ENCODE data around the gene CSTPP1.

The CSTPP1 gene

GRCh38 chr11:47014097-47014496 is 77.5 kb downstream of the CSTPP1 start:
- no peak overlapping the region for H3K4me2 ChIP-seq (ENCODE audit: low read length)
- no peaks in the 10 kb centered on the region for H3K9me3 ChIP-seq (ENCODE audit: low read length)
- no peaks in the 10 kb centered on the region for H3K9me2 ChIP-seq (ENCODE audit: low read depth, low read length)
- H4K20me1 ChIP-seq (ENCODE audit: insufficient read depth, low read length) = no peaks in the 10 kb centered on the region
- no peaks in the 10 kb centered on the region for H3K36me3 ChIP-seq (ENCODE audit: insufficient read depth, low read length)
- no peaks in the 10 kb centered on the region for H3F3A ChIP-seq (ENCODE audit: insufficient read depth, low read length)
- H3K4me3 ChIP-seq (ENCODE audit: low read depth, low read length, poor library complexity, severe bottlenecking) = no peak overlapping the region
- no peaks in the 10 kb centered on the region for H3K27me3 ChIP-seq (ENCODE audit: insufficient read depth, low read length)
- no peak overlapping the region for H2AFZ ChIP-seq (ENCODE audit: low read length)
- H3K4me1 ChIP-seq (ENCODE audit: insufficient read depth, low read length, severe bottlenecking) = peaks cover 10% of the 10 kb centered on the region
- peak overlapping the region; percentile 4 for H3K27ac ChIP-seq (ENCODE audit: low read depth, low read length, poor library complexity, severe bottlenecking)
- no peaks in the 10 kb centered on the region for H3K79me2 ChIP-seq (ENCODE audit: insufficient read depth, low read length)
- TF ChIP-seq CTCF (IDR thresholded peaks at IDR 0.05; ENCODE audit: low read length) = no peak
- no peak for TF ChIP-seq EZH2 (IDR thresholded peaks at IDR 0.05; ENCODE audit: borderline replicate concordance, low read length)
- no peak overlapping the region for H3K9ac ChIP-seq (ENCODE audit: low read length)

- no peaks in the 10 kb centered on the region for H3F3A ChIP-seq (ENCODE audit: insufficient read depth, low read length)
- no peak overlapping the region for H3K4me2 ChIP-seq (ENCODE audit: low read length)
- no peaks in the 10 kb centered on the region for H3K36me3 ChIP-seq (ENCODE audit: insufficient read depth, low read length)
- H4K20me1 ChIP-seq (ENCODE audit: insufficient read depth, low read length) = no peaks in the 10 kb centered on the region
- H3K4me3 ChIP-seq (ENCODE audit: low read depth, low read length, poor library complexity, severe bottlenecking) = no peak overlapping the region
- TF ChIP-seq CTCF (IDR thresholded peaks at IDR 0.05; ENCODE audit: low read length) (no peak), EZH2 (IDR thresholded peaks at IDR 0.05; ENCODE audit: borderline replicate concordance, low read length) (no peak)
- H2AFZ ChIP-seq (ENCODE audit: low read length) = no peak overlapping the region
- H3K79me2 ChIP-seq (ENCODE audit: insufficient read depth, low read length) = no peaks in the 10 kb centered on the region
- H3K27ac ChIP-seq (ENCODE audit: low read depth, low read length, poor library complexity, severe bottlenecking) = no peak overlapping the region
- peaks cover 9% of the 10 kb centered on the region for H3K4me1 ChIP-seq (ENCODE audit: insufficient read depth, low read length, severe bottlenecking)
- H3K9me2 ChIP-seq (ENCODE audit: low read depth, low read length) = no peaks in the 10 kb centered on the region
- H3K9me3 ChIP-seq (ENCODE audit: low read length) = no peaks in the 10 kb centered on the region
- H3K9ac ChIP-seq (ENCODE audit: low read length) = no peak overlapping the region
- no peaks in the 10 kb centered on the region for H3K27me3 ChIP-seq (ENCODE audit: insufficient read depth, low read length)
Observed at GRCh38 chr11:47018637-47019036, 82.1 kb downstream of the CSTPP1 start.

GRCh38 chr11:47020793-47021526 is 84.4 kb downstream of the CSTPP1 start:
- H3K4me2 ChIP-seq (ENCODE audit: low read length) = no peak overlapping the region
- TF ChIP-seq CTCF (IDR thresholded peaks at IDR 0.05; ENCODE audit: low read length) = no peak

More at GRCh38 chr11:47020793-47021526, 84.4 kb downstream of the CSTPP1 start:
- Histone ChIP-seq H3K36me3 (ENCODE audit: insufficient read depth, low read length) (no peaks in the 10 kb centered on the region), H3K4me3 (ENCODE audit: low read depth, low read length, poor library complexity, severe bottlenecking) (no peak overlapping the region), H3F3A (ENCODE audit: insufficient read depth, low read length) (no peaks in the 10 kb centered on the region; the same call in 1 of the 2 replicates), H3K27me3 (ENCODE audit: insufficient read depth, low read length) (no peaks in the 10 kb centered on the region), H3K9ac (ENCODE audit: low read length) (no peak overlapping the region), H3K27ac (ENCODE audit: low read depth, low read length, poor library complexity, severe bottlenecking) (no peak overlapping the region), H2AFZ (ENCODE audit: low read length) (no peak overlapping the region), H4K20me1 (ENCODE audit: insufficient read depth, low read length) (no peaks in the 10 kb centered on the region), H3K79me2 (ENCODE audit: insufficient read depth, low read length) (no peaks in the 10 kb centered on the region), H3K9me2 (ENCODE audit: low read depth, low read length) (no peaks in the 10 kb centered on the region), H3K4me1 (ENCODE audit: insufficient read depth, low read length, severe bottlenecking) (no peaks in the 10 kb centered on the region), H3K9me3 (ENCODE audit: low read length) (no peaks in the 10 kb centered on the region)

Measured in OCI-LY1 (cell line).